Heart left ventricle (tissue), 13 donors: ENCODE measurements around the gene WSCD1.

Experiments used
- CTCF ChIP-seq, 12 donors: fragments of 200-600 bp; sonication (generic) in 4 of 12; IDR thresholded peaks; one replicate each; pipeline versions ENCODE4 v1.5.0 to v1.8.0; 2018 to 2022; ENCODE audit warnings: antibody characterized with exemption in 12 of 12, mild to moderate bottlenecking in 5 of 12
- POLR2A ChIP-seq, 2 donors: fragments of 450-650 bp; IDR thresholded peaks; one replicate each; pipeline ENCODE4 v1.6.1; 2017; ENCODE audit warnings: antibody characterized with exemption in 2 of 2, mild to moderate bottlenecking in 2 of 2, moderate library complexity in 2 of 2
- donor health status: ischemic (EF 13 %, LVEDD 7.1; RV severe dilation, severe dysfunction).
- donor health status: DM: no; HTN: yes; CAD: no.
- donor health status: DM: no; HTN: no; CAD: no.
- donor health status: ischemic (EF 25% LVEDD 6.9; RV normal size, moderate dysfunction).
- donor health status: ischemic (EF 25% LVEDD 5.7; RV mildly dilated, moderate dysfunction).
- donor health status: ischemic (EF 35%, LVEDD 5.7; RV mildly dilated, moderate dysfunction).
- donor health status: nonischemic (EF 11% LVEDD 7.7; RV severe dilation, severe dysfunction).
- donor health status: DM: yes; HTN: yes; CAD: no.
- donor health status: PGD.
- donor health status: ischemic (EF 29% LVEDD 5.4; RV normal size, mild dysfunction).
- donor health status: nonischemic (EF 23%, LVEDD 6.1; RV moderate dilation, normal function).

GRCh38 chr17:6140188-6140587 is 70.0 kb downstream of the WSCD1 start:
- no peak for TF ChIP-seq CTCF (IDR thresholded peaks at IDR 0.05)
- TF ChIP-seq POLR2A (IDR thresholded peaks at IDR 0.05): no peak
